ENCODE results near the gene ILK.

The ILK gene

DNA sequence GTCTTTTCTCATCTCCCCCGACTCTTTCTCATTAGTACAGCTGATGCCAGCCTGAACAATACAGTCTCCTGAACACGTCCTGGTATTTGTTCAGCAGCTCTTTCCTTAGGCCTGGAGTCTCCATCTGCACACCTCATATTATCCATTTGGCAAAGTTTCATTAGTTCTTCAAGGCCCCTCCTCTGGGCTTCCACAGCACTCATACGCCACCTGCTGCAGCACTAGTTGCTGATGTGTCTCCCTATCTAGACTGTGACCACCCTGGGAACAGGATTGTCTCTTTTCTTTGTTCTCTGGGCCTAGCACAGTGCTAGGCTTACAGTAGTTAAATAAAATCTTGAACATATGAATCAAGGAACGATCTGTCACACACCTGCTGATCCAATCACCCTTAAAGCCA is 34.9 kb downstream of the ILK start:
- peaks cover 17% of the 10 kb centered on the region for H3K4me1 ChIP-seq (ENCODE audit: control insufficient read depth, insufficient read depth, low read length, unreplicated experiment)
- H3K27ac ChIP-seq (ENCODE audit: low read depth, low read length) = no peak overlapping the region
- peaks cover 8% of the 10 kb centered on the region for H3K27me3 ChIP-seq (ENCODE audit: insufficient read depth, low read length)
- no peak overlapping the region for H3K4me3 ChIP-seq (ENCODE audit: low read depth, low read length)
- no peaks in the 10 kb centered on the region for H3K36me3 ChIP-seq (ENCODE audit: insufficient read depth, low read length)
- H2AFZ ChIP-seq (ENCODE audit: low read length, unreplicated experiment) = no peak overlapping the region
- no peaks in the 10 kb centered on the region for H3K79me2 ChIP-seq (ENCODE audit: control insufficient read depth, insufficient read depth, low read length, unreplicated experiment)

DNA sequence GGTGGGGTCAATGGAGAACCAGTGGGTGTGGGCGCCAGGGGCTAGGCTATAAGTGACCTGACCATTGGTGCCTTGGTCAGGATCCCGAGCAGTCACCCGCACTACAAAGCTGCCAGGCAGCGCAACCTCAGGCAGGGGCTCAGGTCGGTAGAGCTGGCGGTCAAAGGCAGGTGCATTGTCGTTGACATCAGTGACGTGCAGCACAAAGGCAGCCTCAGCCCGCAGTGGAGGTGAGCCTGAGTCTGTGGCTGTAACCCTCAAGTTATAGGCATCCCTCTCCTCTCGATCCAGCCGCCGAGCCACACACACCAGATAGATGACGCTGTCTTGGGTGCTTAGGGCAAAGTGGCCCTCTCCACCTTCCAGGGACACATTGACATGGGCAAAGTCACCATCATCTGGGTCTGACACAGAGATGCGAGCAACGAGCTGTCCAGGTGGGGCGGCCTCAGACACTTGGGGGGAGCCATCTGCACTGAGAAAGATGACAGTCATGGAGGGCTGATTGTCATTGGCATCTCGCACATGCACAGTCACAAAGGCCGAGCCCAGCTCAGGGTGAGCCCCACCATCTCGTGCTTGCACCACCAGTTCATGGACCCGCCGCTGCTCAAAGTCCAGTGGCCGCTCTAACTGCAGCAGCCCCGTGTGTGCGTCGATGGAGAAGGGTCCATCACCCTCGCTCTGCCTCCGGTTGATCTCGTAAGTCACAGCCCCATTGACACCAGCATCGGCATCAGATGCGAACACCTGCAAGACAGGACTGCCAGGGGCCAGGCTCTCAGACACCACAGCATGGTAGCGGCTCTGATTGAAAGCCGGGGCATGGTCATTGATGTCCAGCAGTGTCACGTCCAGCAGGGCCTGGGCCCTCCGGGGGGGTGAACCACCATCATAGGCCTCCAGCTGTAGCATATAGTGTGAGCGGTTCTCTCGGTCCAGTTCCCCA is 36.7 kb downstream of the ILK start:
- H3K27ac ChIP-seq (ENCODE audit: low read depth, low read length) = no peak overlapping the region
- no peak overlapping the region for H3K4me3 ChIP-seq (ENCODE audit: low read depth, low read length)
- no peaks in the 10 kb centered on the region for H3K79me2 ChIP-seq (ENCODE audit: control insufficient read depth, insufficient read depth, low read length, unreplicated experiment)
- peaks cover 22% of the 10 kb centered on the region for H3K27me3 ChIP-seq (ENCODE audit: insufficient read depth, low read length)
- H3K36me3 ChIP-seq (ENCODE audit: insufficient read depth, low read length) = no peaks in the 10 kb centered on the region
- no peak overlapping the region for H2AFZ ChIP-seq (ENCODE audit: low read length, unreplicated experiment)
- H3K4me1 ChIP-seq (ENCODE audit: control insufficient read depth, insufficient read depth, low read length, unreplicated experiment) = peaks cover 12% of the 10 kb centered on the region

GRCh38 chr11:6640985-6641701 is 37.6 kb downstream of the ILK start:
- Histone ChIP-seq H2AFZ (ENCODE audit: low read length, unreplicated experiment) (no peak overlapping the region), H3K4me1 (ENCODE audit: control insufficient read depth, insufficient read depth, low read length, unreplicated experiment) (peaks cover 12% of the 10 kb centered on the region), H3K27me3 (ENCODE audit: insufficient read depth, low read length) (peaks cover 22% of the 10 kb centered on the region), H3K27ac (ENCODE audit: low read depth, low read length) (no peak overlapping the region), H3K4me3 (ENCODE audit: low read depth, low read length) (no peak overlapping the region), H3K36me3 (ENCODE audit: insufficient read depth, low read length) (no peaks in the 10 kb centered on the region), H3K79me2 (ENCODE audit: control insufficient read depth, insufficient read depth, low read length, unreplicated experiment) (no peaks in the 10 kb centered on the region)

DNA sequence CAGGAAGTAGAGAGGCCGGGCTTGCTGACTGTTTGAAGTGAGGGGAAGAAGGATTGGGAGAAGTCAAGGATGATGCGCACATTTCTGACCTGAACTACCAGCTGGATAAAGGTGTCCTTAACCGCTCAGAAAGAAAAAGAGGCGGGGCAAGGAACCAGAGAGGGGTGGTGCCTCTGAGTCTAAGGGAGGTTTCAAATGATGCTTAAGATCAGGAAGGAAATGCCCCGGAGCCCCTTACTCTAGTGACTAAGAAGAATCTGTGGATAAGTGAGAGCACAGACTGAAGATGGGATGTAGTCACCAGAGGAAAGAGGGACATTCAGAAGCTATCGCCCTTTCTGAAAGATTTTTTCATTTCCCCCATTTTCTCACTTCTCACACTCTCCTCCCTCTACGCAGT is 39.4 kb downstream of the ILK start:
- Histone ChIP-seq H3K4me3 (ENCODE audit: low read depth, low read length) (no peak overlapping the region), H3K36me3 (ENCODE audit: insufficient read depth, low read length) (no peaks in the 10 kb centered on the region), H3K27ac (ENCODE audit: low read depth, low read length) (no peak overlapping the region), H2AFZ (ENCODE audit: low read length, unreplicated experiment) (no peak overlapping the region), H3K79me2 (ENCODE audit: control insufficient read depth, insufficient read depth, low read length, unreplicated experiment) (no peaks in the 10 kb centered on the region), H3K27me3 (ENCODE audit: insufficient read depth, low read length) (peaks cover 31% of the 10 kb centered on the region), H3K4me1 (ENCODE audit: control insufficient read depth, insufficient read depth, low read length, unreplicated experiment) (peaks cover 20% of the 10 kb centered on the region)

- H2AFZ ChIP-seq (ENCODE audit: low read length, unreplicated experiment) = no peak overlapping the region
- no peaks in the 10 kb centered on the region for H3K79me2 ChIP-seq (ENCODE audit: control insufficient read depth, insufficient read depth, low read length, unreplicated experiment)
- H3K27me3 ChIP-seq (ENCODE audit: insufficient read depth, low read length) = peaks cover 62% of the 10 kb centered on the region
- H3K4me1 ChIP-seq (ENCODE audit: control insufficient read depth, insufficient read depth, low read length, unreplicated experiment) = peaks cover 17% of the 10 kb centered on the region
- H3K4me3 ChIP-seq (ENCODE audit: low read depth, low read length) = peak overlapping the region; percentile 48
- no peaks in the 10 kb centered on the region for H3K36me3 ChIP-seq (ENCODE audit: insufficient read depth, low read length)
- H3K27ac ChIP-seq (ENCODE audit: low read depth, low read length) = no peak overlapping the region
Observed at GRCh38 chr11:6646071-6646470, 42.5 kb downstream of the ILK start.

DNA sequence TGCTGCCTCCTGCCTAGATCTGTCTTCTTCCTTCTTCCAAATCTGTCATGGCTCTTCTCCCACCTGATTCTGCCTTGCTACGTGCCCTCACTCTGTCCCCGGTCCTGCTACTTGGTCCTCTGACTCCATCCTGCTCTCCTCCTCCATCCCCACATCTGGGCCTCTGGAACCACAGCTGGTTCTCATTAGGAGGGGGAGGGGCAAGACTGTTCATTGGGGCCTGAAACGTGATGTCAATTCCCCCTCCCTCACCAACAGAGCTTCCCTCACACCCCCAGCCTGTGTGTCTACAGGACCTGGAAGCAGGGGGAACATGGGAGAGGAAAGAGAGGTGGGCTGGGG is 43.0 kb downstream of the ILK start:
- H3K4me3 ChIP-seq (ENCODE audit: low read depth, low read length) = peak overlapping the region; percentile 48
- H3K36me3 ChIP-seq (ENCODE audit: insufficient read depth, low read length) = no peaks in the 10 kb centered on the region
- H2AFZ ChIP-seq (ENCODE audit: low read length, unreplicated experiment) = no peak overlapping the region
- no peak overlapping the region for H3K27ac ChIP-seq (ENCODE audit: low read depth, low read length)
- no peaks in the 10 kb centered on the region for H3K79me2 ChIP-seq (ENCODE audit: control insufficient read depth, insufficient read depth, low read length, unreplicated experiment)
- H3K4me1 ChIP-seq (ENCODE audit: control insufficient read depth, insufficient read depth, low read length, unreplicated experiment) = peaks cover 17% of the 10 kb centered on the region
- peaks cover 67% of the 10 kb centered on the region for H3K27me3 ChIP-seq (ENCODE audit: insufficient read depth, low read length)

DNA sequence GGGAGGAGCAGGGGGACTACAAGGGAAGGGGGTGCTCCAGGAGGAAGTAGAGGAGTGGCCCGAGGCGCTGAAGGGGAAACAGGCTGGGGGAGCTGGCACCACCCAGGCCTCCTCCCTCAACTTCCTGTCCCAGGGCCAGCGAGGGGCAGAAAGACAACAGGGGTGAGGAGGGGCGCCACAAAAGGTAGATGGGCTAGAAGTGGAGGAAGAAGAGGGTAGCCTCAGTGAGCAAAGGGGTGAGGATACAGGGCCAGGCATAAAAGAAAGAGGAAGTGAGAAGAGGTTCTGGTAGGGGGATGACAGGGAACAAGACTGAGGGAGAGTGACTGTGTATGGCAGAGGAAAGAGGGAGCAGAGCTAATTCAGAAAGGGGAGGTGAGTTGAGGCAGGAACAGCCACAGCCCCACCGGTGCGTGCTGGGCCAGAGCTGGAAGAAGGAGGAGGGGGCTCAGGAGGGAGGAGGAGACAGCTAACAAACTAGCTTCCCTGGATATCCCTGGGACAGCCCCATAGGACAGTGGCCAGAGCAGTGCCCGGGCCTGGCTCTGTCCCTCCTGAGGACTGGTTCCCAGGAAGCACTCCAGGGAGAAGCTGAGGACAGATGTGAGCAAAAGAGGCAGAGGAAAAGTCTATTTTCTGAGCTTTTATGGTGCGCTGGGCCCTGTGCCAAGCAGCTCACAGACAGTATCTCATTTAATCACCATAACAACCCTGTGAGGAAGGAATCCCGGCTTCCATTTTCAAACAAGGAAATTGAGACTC is 43.5 kb downstream of the ILK start:
- Histone ChIP-seq H3K4me1 (ENCODE audit: control insufficient read depth, insufficient read depth, low read length, unreplicated experiment) (peaks cover 17% of the 10 kb centered on the region), H3K27me3 (ENCODE audit: insufficient read depth, low read length) (peaks cover 73% of the 10 kb centered on the region), H3K27ac (ENCODE audit: low read depth, low read length) (no peak overlapping the region), H3K36me3 (ENCODE audit: insufficient read depth, low read length) (no peaks in the 10 kb centered on the region), H3K79me2 (ENCODE audit: control insufficient read depth, insufficient read depth, low read length, unreplicated experiment) (no peaks in the 10 kb centered on the region), H2AFZ (ENCODE audit: low read length, unreplicated experiment) (no peak overlapping the region), H3K4me3 (ENCODE audit: low read depth, low read length) (no peak overlapping the region)

DNA sequence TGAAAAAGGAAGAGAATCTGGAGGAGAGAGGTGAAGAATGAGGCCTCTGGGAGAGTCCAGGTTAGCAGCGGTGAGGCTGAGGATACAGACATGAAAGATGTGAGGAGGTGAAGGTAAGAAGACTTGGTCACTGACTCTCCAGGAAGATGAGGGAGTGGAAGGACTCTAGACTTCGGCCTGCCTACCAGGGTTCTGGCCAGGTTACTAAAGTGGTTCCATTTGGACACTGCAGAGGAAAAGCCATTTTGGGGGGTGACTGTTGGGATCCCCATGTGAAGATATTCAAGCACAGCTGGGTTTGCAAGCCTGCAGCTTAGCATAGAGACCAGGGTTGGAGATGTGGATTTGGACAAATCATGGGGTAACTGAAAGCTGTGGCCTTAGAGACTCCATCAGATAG is 44.3 kb downstream of the ILK start:
- Histone ChIP-seq H3K4me3 (ENCODE audit: low read depth, low read length) (no peak overlapping the region), H3K36me3 (ENCODE audit: insufficient read depth, low read length) (no peaks in the 10 kb centered on the region), H3K27me3 (ENCODE audit: insufficient read depth, low read length) (peaks cover 78% of the 10 kb centered on the region), H3K4me1 (ENCODE audit: control insufficient read depth, insufficient read depth, low read length, unreplicated experiment) (peaks cover 17% of the 10 kb centered on the region), H3K27ac (ENCODE audit: low read depth, low read length) (no peak overlapping the region), H2AFZ (ENCODE audit: low read length, unreplicated experiment) (no peak overlapping the region), H3K79me2 (ENCODE audit: control insufficient read depth, insufficient read depth, low read length, unreplicated experiment) (no peaks in the 10 kb centered on the region)

GRCh38 chr11:6648501-6648900 is 44.9 kb downstream of the ILK start:
- Histone ChIP-seq H3K4me3 (ENCODE audit: low read depth, low read length) (no peak overlapping the region), H3K27me3 (ENCODE audit: insufficient read depth, low read length) (peaks cover 78% of the 10 kb centered on the region), H3K4me1 (ENCODE audit: control insufficient read depth, insufficient read depth, low read length, unreplicated experiment) (peaks cover 17% of the 10 kb centered on the region), H3K27ac (ENCODE audit: low read depth, low read length) (no peak overlapping the region), H3K79me2 (ENCODE audit: control insufficient read depth, insufficient read depth, low read length, unreplicated experiment) (no peaks in the 10 kb centered on the region), H3K36me3 (ENCODE audit: insufficient read depth, low read length) (no peaks in the 10 kb centered on the region), H2AFZ (ENCODE audit: low read length, unreplicated experiment) (no peak overlapping the region)

DNA sequence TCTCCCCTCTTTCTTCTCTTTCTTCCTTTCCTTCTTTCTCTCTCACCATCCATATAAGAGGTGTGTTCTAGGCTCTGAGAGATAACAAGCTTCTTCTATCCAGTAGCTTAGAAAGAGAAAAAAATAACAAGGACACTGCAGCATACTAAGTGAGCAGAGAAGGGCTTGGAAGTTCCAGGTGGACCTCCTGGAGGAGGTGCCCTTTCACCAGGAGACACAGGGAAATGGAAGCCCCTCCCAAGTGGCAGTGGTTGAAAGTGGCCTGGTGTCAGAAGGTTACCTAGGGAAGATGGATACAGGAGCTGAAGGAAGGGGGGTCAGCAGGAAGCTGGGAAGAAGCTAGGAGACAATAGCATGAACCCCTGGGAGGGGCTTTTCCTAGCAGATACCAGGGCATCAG is 46.5 kb downstream of the ILK start:
- Histone ChIP-seq H3K36me3 (ENCODE audit: insufficient read depth, low read length) (no peaks in the 10 kb centered on the region), H3K27ac (ENCODE audit: low read depth, low read length) (no peak overlapping the region), H3K4me1 (ENCODE audit: control insufficient read depth, insufficient read depth, low read length, unreplicated experiment) (peaks cover 17% of the 10 kb centered on the region), H2AFZ (ENCODE audit: low read length, unreplicated experiment) (no peak overlapping the region), H3K79me2 (ENCODE audit: control insufficient read depth, insufficient read depth, low read length, unreplicated experiment) (no peaks in the 10 kb centered on the region), H3K4me3 (ENCODE audit: low read depth, low read length) (no peak overlapping the region), H3K27me3 (ENCODE audit: insufficient read depth, low read length) (peaks cover 81% of the 10 kb centered on the region)

Measured in ACC112 (cell line).